ENCODE data around the gene METTL15.
"Not testable (repeated sequence)": the region's sequence is repeated elsewhere in the genome, so short reads cannot be mapped to it uniquely, and the experiment has no call there.

GRCh38 chr11:28332393-28332792 lies 224.2 kb downstream of the METTL15 start:
- TF ChIP-seq, protein P1, sequence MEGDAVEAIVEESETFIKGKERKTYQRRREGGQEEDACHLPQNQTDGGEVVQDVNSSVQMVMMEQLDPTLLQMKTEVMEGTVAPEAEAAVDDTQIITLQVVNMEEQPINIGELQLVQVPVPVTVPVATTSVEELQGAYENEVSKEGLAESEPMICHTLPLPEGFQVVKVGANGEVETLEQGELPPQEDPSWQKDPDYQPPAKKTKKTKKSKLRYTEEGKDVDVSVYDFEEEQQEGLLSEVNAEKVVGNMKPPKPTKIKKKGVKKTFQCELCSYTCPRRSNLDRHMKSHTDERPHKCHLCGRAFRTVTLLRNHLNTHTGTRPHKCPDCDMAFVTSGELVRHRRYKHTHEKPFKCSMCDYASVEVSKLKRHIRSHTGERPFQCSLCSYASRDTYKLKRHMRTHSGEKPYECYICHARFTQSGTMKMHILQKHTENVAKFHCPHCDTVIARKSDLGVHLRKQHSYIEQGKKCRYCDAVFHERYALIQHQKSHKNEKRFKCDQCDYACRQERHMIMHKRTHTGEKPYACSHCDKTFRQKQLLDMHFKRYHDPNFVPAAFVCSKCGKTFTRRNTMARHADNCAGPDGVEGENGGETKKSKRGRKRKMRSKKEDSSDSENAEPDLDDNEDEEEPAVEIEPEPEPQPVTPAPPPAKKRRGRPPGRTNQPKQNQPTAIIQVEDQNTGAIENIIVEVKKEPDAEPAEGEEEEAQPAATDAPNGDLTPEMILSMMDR (IDR thresholded peaks at IDR 0.05), result not testable (repeated sequence)
- TF ChIP-seq POLR2A (IDR thresholded peaks at IDR 0.05), result not testable (repeated sequence)
